ENCODE data around the gene CD96.
"Not testable (repeated sequence)": the region's sequence is repeated elsewhere in the genome, so short reads cannot be mapped to it uniquely, and the experiment has no call there.

The CD96 gene

DNA sequence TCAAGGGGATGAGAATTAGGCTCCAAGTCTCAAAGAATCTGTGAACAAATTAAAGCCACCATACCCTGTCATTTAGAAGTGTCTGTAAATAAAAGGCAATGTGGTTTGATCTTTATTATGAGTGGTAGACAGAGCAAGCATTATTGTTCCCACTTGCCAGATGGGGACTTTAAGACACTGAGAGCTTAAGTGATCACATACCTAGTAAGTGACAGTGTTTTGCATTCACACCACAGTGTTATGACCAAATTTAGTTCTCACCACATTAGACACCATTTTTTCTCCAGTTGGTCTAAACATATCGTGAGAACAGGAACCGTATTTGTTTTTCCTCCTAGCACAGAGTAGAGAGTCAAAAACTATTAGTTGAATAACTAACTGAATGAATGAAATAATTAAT lies 66.4 kb downstream of the CD96 start:
- no peak overlapping the region for H3K4me3 ChIP-seq
- H3K9me3 ChIP-seq = no peaks in the 10 kb centered on the region
- no peaks in the 10 kb centered on the region for H3K4me1 ChIP-seq
- in situ Hi-C loops (cut with MboI; ENCODE audit: low sequenced_read_pairs) = no loop called here
- no peak for DNase-seq (ENCODE audit: low spot score in 2 of 2)
- no peaks in the 10 kb centered on the region for H3K36me3 ChIP-seq (replicated peaks)
- H3K27me3 ChIP-seq (ENCODE audit: low read depth) = no peaks in the 10 kb centered on the region

DNA sequence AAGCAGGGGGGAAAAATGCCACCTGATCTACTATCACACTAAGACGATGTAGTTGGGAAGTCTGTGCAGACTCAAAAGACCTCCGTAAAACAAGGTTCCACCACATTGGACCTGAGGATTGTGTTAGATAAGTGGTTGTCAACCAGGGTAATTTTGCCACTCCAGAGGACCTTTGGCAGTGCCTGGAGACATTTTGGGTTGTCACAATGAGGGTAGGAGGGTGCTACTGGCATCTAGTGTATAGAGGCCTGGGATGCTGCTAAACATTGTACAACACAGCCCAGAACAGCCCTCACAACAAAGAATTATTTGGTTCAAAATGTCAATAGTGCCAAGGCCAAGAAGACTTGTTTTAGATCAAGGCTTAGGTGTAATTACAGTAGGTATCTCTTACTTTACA lies 67.7 kb downstream of the CD96 start:
- Histone ChIP-seq H3K9me3 (no peaks in the 10 kb centered on the region), H3K4me3 (no peak overlapping the region), H3K4me1 (no peaks in the 10 kb centered on the region), H3K27me3 (ENCODE audit: low read depth) (no peaks in the 10 kb centered on the region), H3K36me3 (replicated peaks) (no peaks in the 10 kb centered on the region)
- no peak for DNase-seq (ENCODE audit: low spot score in 2 of 2)
- in situ Hi-C loops (cut with MboI; ENCODE audit: low sequenced_read_pairs) = no loop called here

DNA sequence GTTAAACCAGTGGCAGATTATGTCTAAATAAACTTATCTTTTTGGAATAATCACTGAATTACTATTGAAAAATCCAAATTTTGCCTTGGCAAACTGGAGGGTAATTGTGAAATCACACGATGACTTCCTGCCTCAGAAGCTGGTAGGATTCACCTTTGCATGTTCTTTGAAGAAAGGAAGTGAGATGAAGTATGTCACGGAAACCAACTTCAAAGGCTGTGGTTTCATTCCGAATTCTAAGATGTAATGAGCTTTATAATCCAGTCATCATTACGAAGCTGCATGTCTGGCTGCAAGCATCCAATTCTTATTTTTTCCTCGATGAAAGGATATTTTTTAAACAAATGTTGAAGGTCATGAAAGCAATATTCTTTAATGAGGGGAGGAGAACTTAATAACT lies 68.2 kb downstream of the CD96 start:
- no peaks in the 10 kb centered on the region for H3K36me3 ChIP-seq (replicated peaks)
- H3K27me3 ChIP-seq (ENCODE audit: low read depth) = no peaks in the 10 kb centered on the region
- H3K4me1 ChIP-seq = no peaks in the 10 kb centered on the region
- no peak for DNase-seq (ENCODE audit: low spot score in 2 of 2)
- in situ Hi-C loops (cut with MboI; ENCODE audit: low sequenced_read_pairs) = no loop called here
- H3K4me3 ChIP-seq = no peak overlapping the region
- H3K9me3 ChIP-seq = no peaks in the 10 kb centered on the region

DNA sequence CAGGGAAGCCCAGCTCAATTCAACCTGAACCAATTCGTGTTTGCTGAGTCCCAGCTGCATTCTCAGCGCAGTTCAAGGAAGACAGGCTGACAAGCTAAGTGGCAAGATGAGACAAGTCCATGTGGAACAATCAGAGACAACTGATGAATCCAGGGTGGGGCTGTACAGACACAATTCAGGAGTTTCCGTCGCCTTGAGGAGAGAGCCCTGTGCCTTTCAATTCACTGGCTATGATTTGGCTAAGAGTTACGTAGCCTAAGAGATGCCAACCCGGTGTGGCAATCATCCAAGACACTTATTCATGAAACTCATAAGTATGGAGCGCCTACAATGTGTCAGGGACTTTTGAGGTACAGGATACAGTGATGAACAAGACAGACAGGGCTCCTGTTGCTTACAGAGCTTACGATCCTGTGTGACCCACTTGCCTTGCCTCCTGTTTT lies 68.6 kb downstream of the CD96 start:
- in situ Hi-C loops (cut with MboI; ENCODE audit: low sequenced_read_pairs) = no loop called here
- H3K9me3 ChIP-seq = no peaks in the 10 kb centered on the region
- no peaks in the 10 kb centered on the region for H3K27me3 ChIP-seq (ENCODE audit: low read depth)
- H3K4me3 ChIP-seq = no peak overlapping the region
- H3K36me3 ChIP-seq (replicated peaks) = no peaks in the 10 kb centered on the region
- H3K4me1 ChIP-seq = no peaks in the 10 kb centered on the region
- DNase-seq (ENCODE audit: low spot score in 2 of 2) = no peak

DNA sequence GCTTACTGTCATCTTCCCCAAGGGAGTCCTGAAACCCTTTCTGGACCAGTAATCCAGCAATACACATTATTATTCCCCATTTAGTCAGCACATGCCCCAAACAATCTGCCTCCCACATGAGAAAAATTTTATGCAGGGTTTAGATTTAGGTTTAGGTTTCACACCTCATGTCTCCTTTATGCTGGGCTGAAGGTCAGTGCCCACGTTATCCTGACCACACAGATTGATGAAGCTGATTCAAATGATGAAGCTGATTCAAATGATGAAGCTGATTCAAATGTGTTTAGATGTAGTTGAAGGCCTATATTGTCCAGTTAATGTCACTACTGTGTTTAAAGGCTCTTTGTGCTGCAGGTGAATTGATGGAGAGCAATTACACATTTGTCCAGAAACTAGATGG lies 71.3 kb downstream of the CD96 start:
- Histone ChIP-seq H3K4me3 (no peak overlapping the region), H3K27me3 (ENCODE audit: low read depth) (no peaks in the 10 kb centered on the region), H3K4me1 (no peaks in the 10 kb centered on the region), H3K9me3 (no peaks in the 10 kb centered on the region), H3K36me3 (replicated peaks) (no peaks in the 10 kb centered on the region)
- no peak for DNase-seq (ENCODE audit: low spot score in 2 of 2)
- in situ Hi-C loops (cut with MboI; ENCODE audit: low sequenced_read_pairs) = no loop called here

DNA sequence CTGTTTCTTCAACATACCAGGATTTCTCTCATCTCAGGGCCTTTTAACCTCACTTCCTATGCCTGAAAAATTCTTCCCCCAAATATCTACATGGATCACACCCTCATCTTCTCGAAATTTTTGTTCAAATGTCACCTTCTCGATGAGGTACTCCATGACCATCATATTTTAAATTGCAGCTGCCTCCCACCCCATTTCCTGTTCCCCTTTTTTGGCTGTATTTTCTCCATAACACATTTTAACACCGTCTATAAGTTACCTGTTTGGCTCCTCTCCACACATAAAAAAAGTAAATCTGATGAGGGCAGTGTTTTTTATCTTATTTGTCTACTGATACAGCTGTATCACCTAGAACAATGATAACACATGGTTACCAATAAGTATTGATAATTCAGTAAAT lies 73.9 kb downstream of the CD96 start:
- in situ Hi-C loops (cut with MboI; ENCODE audit: low sequenced_read_pairs) = no loop called here
- Histone ChIP-seq H3K36me3 (replicated peaks) (no peaks in the 10 kb centered on the region), H3K9me3 (no peaks in the 10 kb centered on the region), H3K27me3 (ENCODE audit: low read depth) (no peaks in the 10 kb centered on the region), H3K4me1 (no peaks in the 10 kb centered on the region), H3K4me3 (no peak overlapping the region)
- DNase-seq (ENCODE audit: low spot score in 2 of 2) = no peak

DNA sequence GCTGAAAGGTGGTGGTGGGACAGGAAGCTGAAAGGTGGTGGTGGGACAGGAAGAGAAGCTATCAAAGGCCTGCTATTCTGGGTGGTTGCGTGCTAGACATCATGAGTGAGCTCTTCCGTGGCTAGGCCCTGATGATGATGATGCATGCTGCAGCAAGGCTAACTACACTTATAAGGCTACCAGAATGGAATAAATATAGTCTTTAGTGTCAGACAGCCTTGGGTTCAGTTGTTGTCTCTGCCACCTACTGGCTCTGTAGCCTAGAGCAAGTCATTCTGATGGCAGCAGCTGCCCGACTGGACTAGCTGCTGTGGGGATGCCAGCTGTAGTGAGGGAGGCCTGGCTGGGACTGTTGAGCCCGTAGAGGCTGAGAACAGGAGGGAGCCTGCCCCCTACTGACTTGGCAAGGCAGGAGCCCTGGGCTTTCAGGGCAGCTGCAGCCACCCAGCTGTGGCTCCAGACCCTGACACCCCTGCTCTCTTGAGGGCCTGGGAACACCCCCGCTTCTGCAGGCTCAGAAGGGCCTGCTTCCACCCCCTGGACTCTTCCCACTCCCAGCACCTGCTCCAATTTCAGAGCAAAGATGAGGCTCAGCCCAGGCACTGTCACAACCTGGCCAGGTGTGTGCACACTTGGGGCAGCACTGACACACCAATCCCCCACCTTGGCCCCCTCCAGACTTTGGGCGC lies 74.6 kb downstream of the CD96 start:
- no peak for DNase-seq (ENCODE audit: low spot score in 2 of 2)
- Histone ChIP-seq H3K9me3 (no peaks in the 10 kb centered on the region), H3K27me3 (ENCODE audit: low read depth) (no peaks in the 10 kb centered on the region), H3K4me1 (no peaks in the 10 kb centered on the region), H3K4me3 (no peak overlapping the region), H3K36me3 (replicated peaks) (no peaks in the 10 kb centered on the region)
- in situ Hi-C loops (cut with MboI; ENCODE audit: low sequenced_read_pairs) = no loop called here

DNA sequence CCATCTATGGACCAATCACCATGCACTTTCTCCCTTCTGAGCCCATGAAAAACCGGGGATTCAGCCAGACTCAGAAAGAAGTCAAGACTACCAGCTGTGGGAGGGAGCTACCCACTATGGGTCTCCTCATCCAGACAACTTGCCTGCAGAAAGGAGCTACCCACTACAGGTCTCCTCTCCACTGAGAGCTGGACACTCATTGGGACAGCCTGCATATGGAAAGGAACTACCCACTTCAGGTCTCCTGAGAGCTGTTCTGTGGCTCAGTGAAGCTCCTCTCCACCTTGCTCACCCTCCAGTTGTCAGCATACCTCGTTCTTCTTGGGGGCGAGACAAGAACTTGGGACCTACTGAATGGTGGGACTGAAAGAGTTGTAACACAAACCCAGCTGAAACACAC lies 75.4 kb downstream of the CD96 start:
- H3K4me1 ChIP-seq = no peaks in the 10 kb centered on the region
- no peaks in the 10 kb centered on the region for H3K9me3 ChIP-seq
- in situ Hi-C loops (cut with MboI; ENCODE audit: low sequenced_read_pairs) = no loop called here
- H3K27me3 ChIP-seq (ENCODE audit: low read depth) = no peaks in the 10 kb centered on the region
- no peaks in the 10 kb centered on the region for H3K36me3 ChIP-seq (replicated peaks)
- no peak for DNase-seq (ENCODE audit: low spot score in 2 of 2)
- no peak overlapping the region for H3K4me3 ChIP-seq

DNA sequence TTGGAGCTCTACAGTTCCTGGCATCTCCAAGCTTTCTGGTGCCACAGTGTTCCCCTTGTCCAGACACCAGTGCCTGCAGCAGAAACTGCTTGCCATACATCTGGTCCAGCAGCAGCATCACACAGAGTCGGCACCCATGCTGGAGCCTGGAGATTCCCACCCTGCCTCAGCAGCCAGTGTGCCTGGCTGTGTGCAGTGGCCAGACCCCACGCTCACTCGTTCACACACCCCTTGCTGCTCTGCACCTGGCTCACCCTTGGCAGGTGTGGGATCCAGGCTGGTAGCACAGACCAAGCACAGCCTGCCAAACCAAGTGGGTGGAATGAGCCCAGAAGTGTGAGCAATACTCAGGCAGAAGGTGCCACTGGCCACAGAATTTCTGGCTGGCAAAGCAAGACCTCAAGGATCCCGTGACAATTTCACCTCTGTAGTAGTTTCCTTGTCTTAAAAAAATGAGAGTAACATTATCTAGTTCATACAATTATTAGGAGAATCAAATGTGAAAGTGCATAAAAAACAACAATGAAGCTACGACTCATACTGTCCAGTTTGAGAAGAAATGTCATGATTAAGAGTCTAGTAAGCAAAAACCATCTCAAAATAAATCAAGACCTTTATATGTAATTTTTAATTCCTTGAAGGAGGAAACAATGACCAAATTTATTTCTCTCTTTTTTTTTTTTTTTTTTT lies 76.1 kb downstream of the CD96 start:
- no peak for DNase-seq (ENCODE audit: low spot score in 2 of 2)
- Histone ChIP-seq H3K4me1 (no peaks in the 10 kb centered on the region), H3K9me3 (no peaks in the 10 kb centered on the region), H3K27me3 (ENCODE audit: low read depth) (no peaks in the 10 kb centered on the region), H3K4me3 (no peak overlapping the region), H3K36me3 (replicated peaks) (no peaks in the 10 kb centered on the region)
- in situ Hi-C loops (cut with MboI; ENCODE audit: low sequenced_read_pairs) = no loop called here

DNA sequence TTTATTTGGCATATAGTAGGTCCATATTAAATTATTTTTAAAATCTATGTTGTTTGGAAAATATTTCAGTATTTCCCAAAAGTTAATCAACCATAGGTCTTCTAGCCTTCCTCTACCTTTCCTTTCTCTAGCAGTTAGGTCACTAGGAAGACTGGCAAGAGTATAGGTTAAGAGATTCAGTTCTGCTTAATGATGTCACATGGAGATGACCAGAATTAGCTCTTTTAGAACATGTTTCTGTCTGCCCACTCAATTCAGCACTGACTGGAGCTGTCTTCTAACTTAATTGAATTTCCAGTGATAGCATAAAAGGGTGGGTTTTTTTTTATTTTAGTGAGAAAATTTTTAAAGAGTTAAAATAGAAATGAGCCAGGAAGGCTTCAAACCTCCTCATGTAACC lies 76.9 kb downstream of the CD96 start:
- H3K9me3 ChIP-seq = no peaks in the 10 kb centered on the region
- H3K27me3 ChIP-seq (ENCODE audit: low read depth) = no peaks in the 10 kb centered on the region
- no peaks in the 10 kb centered on the region for H3K4me1 ChIP-seq
- DNase-seq (ENCODE audit: low spot score in 2 of 2) = no peak
- H3K4me3 ChIP-seq = no peak overlapping the region
- in situ Hi-C loops (cut with MboI; ENCODE audit: low sequenced_read_pairs) = no loop called here
- H3K36me3 ChIP-seq (replicated peaks) = no peaks in the 10 kb centered on the region

DNA sequence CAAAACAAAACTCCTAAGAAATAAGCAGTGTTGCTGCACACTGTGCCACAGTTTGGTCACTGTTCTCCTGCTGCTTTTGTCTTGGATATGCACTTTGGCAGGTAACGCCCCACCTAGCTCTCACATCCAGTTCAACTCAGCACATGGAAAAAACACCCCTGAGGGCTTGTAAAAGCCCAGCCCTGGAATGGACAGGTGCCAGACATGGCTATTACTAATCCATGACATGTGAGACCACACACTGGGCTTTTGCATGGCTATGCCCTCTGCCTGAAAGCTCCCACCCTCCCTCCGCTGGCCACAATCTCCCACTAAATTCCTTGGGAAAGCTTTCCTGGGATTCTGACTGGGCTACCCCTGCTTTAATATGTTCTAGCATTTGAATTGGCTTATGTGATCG lies 77.8 kb downstream of the CD96 start:
- in situ Hi-C loops (cut with MboI; ENCODE audit: low sequenced_read_pairs) = no loop called here
- Histone ChIP-seq H3K4me1 (no peaks in the 10 kb centered on the region), H3K27me3 (ENCODE audit: low read depth) (no peaks in the 10 kb centered on the region), H3K4me3 (no peak overlapping the region), H3K36me3 (replicated peaks) (no peaks in the 10 kb centered on the region), H3K9me3 (no peaks in the 10 kb centered on the region)
- no peak for DNase-seq (ENCODE audit: low spot score in 2 of 2)

DNA sequence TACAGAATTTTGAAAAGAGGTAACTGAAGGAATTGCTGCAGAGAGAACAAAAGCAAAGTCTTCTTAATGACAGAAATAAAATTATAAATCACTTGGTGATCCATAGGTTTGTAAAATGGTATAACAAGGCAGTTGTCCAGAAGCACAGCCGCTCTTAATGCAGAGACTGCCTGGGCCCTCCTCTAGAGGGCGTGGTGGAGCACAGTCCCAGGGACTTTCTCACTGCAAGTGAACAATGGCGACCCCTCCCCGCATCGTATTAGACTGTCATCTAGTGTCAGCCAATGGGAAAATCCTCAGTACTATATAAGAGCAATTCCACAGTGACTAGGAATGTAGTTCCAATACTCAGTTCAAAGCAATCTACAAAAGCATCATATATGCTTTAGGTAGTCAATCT lies 79.5 kb downstream of the CD96 start:
- H3K27me3 ChIP-seq (ENCODE audit: low read depth) = no peaks in the 10 kb centered on the region
- peak; percentile 48 to 82 for DNase-seq (ENCODE audit: low spot score in 2 of 2)
- in situ Hi-C loops (cut with MboI; ENCODE audit: low sequenced_read_pairs) = no loop called here
- H3K36me3 ChIP-seq (replicated peaks) = no peaks in the 10 kb centered on the region
- no peak overlapping the region for H3K4me3 ChIP-seq
- no peaks in the 10 kb centered on the region for H3K9me3 ChIP-seq
- H3K4me1 ChIP-seq = no peaks in the 10 kb centered on the region

DNA sequence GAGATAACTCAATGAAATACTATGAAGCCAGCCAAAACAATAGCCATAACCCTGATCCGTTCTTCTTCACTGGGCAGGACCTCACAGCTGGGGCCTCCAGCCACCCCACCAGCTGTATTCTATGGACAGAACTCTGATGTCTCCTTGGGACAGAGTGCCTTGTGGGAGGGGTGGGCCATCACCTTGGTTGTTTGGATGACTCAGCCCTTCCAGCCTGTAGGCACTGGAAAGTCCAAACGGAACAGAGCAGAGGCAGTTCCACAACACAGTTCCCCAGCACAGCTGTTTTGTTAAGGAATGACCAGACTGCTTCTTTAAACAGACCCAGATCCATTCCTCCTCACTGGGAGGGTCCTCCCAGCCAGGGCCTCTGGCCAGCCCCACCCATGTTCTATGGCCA lies 85.1 kb downstream of the CD96 start:
- Histone ChIP-seq H3K27me3 (ENCODE audit: low read depth) (no peaks in the 10 kb centered on the region), H3K4me3 (no peak overlapping the region), H3K4me1 (no peaks in the 10 kb centered on the region), H3K9me3 (no peaks in the 10 kb centered on the region), H3K36me3 (replicated peaks) (no peaks in the 10 kb centered on the region)
- in situ Hi-C loops (cut with MboI; ENCODE audit: low sequenced_read_pairs) = no loop called here
- DNase-seq (ENCODE audit: low spot score in 2 of 2) = no peak

DNA sequence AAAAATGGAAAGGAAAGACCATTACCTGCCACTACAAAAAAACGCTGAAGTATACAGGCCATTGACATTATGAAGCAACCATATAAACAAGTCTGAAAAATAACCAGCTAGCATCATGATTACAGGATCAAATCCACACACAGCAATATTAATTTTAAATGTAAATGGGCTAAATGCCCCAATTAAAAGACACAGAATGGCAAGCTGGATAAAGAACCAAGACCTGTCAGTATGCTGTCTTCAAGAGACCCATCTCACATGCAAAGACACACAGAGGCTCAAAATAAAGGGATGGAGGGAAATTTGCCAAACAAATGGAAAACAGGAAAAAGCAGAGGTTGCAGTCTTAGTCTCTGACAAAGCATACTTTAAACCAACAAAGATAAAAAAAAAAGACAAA lies 87.0 kb downstream of the CD96 start:
- DNase-seq (ENCODE audit: low spot score in 2 of 2); H3K27me3 ChIP-seq (ENCODE audit: low read depth); in situ Hi-C loops (cut with MboI; ENCODE audit: low sequenced_read_pairs); H3K4me1 ChIP-seq; H3K9me3 ChIP-seq; H3K36me3 ChIP-seq (replicated peaks); H3K4me3 ChIP-seq: not testable (repeated sequence)

DNA sequence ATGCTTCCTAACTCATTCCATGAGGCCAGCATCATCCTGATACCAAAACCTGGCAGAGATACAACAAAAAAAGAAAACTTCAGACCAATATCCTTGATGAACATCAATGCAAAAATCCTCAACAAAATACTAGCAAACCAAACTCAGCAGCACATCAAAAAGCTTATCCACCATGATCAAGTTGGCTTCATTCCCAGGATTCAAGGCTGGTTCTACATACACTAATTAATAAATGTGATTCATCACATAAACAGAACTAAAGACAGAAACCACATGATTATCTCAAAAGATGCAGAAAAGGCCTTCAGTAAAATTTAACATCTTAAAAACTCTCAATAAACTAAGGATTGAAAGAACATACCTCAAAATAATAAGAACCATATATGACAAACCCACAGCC lies 88.6 kb downstream of the CD96 start:
- DNase-seq (ENCODE audit: low spot score in 2 of 2); H3K4me3 ChIP-seq; H3K36me3 ChIP-seq (replicated peaks); H3K9me3 ChIP-seq; in situ Hi-C loops (cut with MboI; ENCODE audit: low sequenced_read_pairs); H3K4me1 ChIP-seq; H3K27me3 ChIP-seq (ENCODE audit: low read depth): not testable (repeated sequence)
